ENCODE data around the gene DHODH. TPM values are rescaled to one million over a fixed set of nuclear protein-coding genes. Genes with fewer than 3 reads are reported as not detected.
"Not testable (repeated sequence)": the region's sequence is repeated elsewhere in the genome, so short reads cannot be mapped to it uniquely, and the experiment has no call there.

Gene DHODH
- total RNA-seq, 1 donor from 2014 or later, result 33.7 TPM

- H3K9me3 Mint-ChIP-seq; H3K36me3 Mint-ChIP-seq (ENCODE audit: low read depth); H3K4me3 Mint-ChIP-seq; H3K27ac Mint-ChIP-seq; intact Hi-C loops (cut with micrococcal nuclease); H3K27me3 Mint-ChIP-seq; H3K4me1 Mint-ChIP-seq; DNase-seq: not testable (repeated sequence)
These were observed 66.5 kb downstream of the DHODH start for GRCh38 chr16:72075067-72075466.

Other genes with a start within 250 kb of the DHODH start
- 98.3 and 99.5 TPM in 2 replicates for gene AP1G1, start 199.9 kb upstream of the DHODH start, total RNA-seq
- 16.7 and 19.3 TPM in 2 replicates for gene ATXN1L, start 162.8 kb upstream of the DHODH start, total RNA-seq
- gene ZNF821, start 124.6 kb upstream of the DHODH start, total RNA-seq, result 5.9 and 6.5 TPM in 2 replicates
- 149 and 156 TPM in 2 replicates for gene IST1, start 113.2 kb upstream of the DHODH start, total RNA-seq
- gene PKD1L3, start 8.3 kb upstream of the DHODH start, total RNA-seq, result not detected in 2 replicates
- not detected in 2 replicates for gene HP, start 45.8 kb downstream of the DHODH start, total RNA-seq
- not detected in 2 replicates for gene HPR, start 54.5 kb downstream of the DHODH start, total RNA-seq
- 23.4 and 23.7 TPM in 2 replicates for gene TXNL4B, start 84.9 kb downstream of the DHODH start, total RNA-seq
- 91.0 and 98.1 TPM in 2 replicates for gene DHX38, start 85.1 kb downstream of the DHODH start, total RNA-seq
- gene PMFBP1, start 163.4 kb downstream of the DHODH start, total RNA-seq, result 0.21 TPM in 1 of 2 replicates, not detected in the other